ENCODE data around the gene PTCD2.

Gene PTCD2

DNA sequence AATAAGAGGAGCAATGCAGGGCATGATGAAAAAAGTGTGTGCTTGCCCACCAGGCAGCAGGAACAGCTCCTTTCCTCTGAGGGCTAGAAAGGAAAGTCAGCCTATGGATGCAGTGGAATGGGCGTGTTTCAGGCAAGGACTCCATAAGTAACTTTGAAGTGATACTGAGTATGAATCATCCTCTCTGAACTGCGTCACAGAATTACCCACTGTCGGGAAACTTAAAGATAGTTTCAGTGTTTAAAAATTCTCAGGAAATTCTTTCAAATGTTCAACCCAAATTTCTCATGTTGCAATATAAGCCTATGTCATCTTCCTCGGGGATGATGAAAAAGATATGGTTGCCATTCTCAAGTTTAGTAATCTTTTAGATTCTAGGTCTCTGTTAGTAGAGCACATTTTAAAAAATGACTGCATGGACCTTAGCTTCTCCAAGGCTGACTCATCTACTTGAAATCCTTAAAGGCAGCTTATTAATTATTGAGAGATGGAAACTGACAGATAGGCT lies 27.7 kb downstream of the PTCD2 start:
- DNase-seq (ENCODE audit: low spot score) = peak; percentile 69

DNA sequence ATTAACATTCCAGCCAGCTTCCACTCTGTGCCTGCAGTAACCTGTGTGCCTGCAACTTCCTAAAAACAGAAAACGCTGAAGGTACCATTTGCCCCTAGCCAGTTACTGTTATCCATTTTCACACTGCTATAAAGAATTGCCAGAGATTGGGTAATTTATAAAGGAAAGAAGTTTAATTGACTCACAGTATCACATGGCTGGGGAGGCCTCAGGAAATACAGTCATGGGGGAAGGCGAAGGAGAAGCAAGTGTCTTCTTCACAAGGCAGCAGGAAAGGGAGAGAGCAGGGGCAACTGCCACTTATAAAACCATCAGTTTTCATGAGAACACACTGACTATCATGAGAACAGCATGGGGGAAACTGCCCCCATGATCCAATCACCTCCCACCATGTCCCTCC lies 31.2 kb downstream of the PTCD2 start:
- no peak for DNase-seq (ENCODE audit: low spot score)

DNA sequence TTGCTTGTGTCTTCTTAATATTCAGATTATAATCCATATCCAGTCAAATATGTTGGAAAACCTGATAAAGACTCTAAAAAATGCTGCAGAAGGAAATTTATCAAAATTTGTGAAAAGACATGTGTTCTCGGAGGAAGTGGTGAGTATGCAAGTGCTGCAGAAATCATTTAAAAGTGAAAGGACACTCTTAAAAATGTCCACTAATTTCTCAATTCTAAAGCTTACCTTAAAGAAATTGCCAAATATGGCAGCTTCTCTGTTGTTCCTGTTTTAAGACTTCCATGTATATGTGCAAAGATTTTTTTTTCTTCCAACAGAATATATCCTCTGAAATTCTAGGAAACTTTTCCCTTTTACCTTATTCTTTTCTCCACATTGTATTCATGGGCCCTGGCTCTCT lies 32.4 kb downstream of the PTCD2 start:
- no peak for DNase-seq (ENCODE audit: low spot score)

DNA sequence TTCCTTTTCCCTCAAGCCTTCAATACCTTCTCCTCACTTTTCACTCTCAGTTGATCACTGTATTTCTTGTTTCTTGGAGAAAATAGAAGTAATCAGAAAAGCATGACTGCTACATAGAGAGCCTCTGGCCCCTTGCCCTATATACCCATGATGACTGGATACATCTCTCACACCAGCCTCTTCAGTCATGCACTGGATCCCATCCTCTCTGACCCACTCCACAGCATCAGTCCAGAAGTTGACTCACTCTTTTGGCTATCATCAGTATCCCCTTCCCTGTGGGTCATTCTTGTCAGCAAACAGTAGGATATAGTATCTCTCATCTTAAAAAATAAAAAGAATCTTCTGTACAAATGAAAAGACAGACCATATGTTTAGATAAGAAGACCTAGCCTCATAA lies 32.9 kb downstream of the PTCD2 start:
- DNase-seq (ENCODE audit: low spot score) = no peak

DNA sequence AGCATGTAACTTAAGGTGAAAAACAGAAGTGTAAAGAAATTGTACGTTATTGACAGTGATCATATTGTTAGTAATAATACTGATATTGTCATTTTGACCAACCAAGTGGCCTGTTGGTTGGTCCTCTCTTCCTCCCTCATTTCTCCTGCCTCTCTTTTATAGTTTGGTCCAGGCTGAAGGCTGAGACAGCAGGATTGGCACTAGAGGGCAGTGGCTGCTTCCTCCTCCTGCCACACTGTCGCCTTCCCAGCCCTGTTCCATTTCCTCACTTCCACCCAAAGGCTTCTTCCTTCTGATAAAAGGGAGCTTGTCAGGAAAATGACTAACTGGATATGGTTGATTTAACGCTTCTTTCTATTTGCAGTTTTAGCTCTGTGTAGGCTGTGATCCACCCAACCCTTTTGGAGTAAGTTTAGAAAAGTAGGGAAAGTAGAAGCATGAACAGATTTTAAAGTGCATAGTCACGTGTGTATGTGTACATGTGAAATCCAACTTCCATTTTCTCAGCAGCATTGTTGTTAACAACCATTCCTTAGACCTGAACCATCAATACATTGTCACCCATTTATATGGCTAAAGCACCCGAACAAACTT lies 35.6 kb downstream of the PTCD2 start:
- no peak for DNase-seq (ENCODE audit: low spot score)

DNA sequence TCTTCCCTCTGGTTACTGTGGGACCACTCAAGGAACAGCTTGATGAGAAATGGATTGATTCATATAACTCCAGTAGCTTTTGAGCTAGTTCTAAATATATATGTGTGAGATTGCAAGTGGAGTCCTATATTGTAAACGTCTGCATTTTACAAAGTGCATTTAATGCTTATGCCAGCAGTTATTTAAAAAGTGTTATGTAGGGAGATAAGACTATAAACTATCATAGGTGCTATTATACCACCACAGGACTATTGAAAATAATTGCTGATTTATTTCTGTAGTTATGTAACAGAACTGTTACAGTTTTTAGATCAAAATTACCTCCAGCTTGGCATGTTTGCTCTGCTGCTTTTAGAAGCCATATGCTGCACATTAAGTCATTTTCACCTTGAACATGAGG lies 36.2 kb downstream of the PTCD2 start:
- DNase-seq (ENCODE audit: low spot score) = no peak

DNA sequence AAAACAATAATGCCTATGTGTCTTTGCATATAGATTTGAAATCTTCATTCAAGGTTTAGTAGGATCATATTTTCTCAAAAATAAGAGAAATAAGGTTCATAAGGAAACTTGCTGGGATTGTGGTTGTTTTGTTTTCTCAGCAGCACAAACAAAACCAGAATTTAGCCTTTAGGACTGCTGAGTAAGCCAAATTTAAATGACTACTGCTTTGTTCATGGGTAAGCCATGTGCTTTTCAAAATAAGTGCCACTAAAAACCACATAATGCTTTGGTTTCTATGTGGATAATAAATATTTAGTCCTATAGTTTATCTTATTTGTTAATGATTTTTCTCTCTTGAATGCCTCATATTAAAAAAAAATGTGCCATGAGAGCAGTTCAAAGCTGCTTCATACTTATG lies 38.8 kb downstream of the PTCD2 start:
- DNase-seq (ENCODE audit: low spot score) = no peak

DNA sequence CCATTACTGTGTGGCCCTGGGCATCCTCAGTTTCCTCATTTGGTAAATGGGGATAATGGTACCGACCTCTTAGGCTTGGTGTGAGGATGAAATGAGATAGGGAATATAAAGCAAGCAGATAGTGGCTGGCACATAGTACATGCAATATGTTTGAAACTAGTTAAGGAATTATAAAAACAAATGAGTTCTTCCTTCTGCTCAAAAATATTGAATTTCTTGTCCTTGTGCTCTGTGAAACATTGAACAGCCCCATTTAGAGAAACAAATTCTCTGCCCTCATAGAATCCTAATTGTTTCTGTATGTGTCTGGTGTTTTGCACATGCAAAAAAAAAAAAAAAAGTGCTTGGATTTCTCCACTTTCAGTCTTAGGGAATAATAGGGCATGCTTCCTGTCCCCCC lies 39.7 kb downstream of the PTCD2 start:
- no peak for DNase-seq (ENCODE audit: low spot score)

DNA sequence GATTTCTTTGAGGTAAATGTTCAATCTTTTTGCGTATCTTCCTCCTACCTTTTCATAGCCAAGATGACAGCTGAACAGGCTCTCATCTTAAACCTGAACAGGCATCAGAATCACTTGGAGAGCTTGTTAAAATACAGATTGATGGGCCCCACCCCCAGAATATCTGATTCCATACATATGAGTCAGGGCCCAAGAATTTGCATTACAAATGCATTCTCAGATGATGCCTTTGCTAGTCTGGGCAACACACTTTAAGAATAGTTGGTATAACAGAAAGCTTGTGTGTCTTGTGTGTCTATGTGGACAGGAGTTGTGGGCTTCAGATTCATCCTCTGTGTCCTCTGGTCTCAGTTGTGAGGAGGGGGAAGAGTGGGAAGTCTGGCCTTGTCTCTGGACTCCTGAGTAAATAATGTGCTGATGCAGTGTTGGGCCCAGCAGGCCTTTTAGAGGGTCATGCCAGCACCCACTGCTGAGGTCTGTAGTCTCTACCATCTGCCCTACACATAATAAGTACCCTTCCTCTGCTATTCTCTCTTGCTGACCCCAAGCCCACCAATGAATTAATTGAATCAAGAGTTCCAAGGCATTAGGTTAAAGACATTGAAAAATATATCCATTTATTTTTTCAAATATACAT lies 43.1 kb downstream of the PTCD2 start:
- no peak for DNase-seq (ENCODE audit: low spot score)

DNA sequence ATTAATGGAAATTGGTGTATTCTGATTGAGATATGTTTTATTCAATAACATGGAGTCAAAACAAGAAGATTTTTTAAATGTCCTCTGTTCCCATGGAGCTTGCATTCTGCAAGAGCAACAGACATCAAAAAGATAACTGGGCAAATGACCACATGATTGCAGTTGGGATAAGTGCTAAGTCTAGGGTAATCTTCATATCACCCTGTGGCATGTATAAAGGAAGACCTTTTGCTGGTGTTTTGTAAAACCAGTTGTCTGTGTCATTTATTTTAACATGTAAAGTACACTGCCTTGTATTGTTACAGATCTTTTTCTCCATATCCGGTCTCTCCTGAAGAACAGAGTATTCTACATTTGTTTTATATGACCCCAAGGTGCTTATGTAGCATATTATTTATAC lies 44.0 kb downstream of the PTCD2 start:
- no peak for DNase-seq (ENCODE audit: low spot score)

DNA sequence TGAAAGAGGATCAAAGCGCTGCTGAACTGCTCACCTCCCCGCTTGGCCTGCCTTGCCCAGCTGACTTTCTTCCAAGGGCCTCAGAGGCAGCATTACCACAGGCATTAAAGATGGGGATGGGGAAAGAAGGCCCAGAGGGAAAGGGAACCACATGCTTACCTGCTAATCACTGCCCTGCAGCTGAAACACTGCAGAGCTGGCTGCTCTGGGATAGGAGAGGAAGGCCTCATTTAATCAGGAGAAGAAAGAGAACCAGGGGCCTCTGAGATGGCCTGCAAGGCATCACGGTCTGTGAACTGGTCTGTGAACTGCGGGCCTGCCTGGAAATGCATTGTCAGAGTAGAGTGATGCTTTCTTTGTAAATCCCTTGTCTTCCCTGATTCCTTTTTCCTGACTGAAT lies 44.8 kb downstream of the PTCD2 start:
- DNase-seq (ENCODE audit: low spot score) = no peak

DNA sequence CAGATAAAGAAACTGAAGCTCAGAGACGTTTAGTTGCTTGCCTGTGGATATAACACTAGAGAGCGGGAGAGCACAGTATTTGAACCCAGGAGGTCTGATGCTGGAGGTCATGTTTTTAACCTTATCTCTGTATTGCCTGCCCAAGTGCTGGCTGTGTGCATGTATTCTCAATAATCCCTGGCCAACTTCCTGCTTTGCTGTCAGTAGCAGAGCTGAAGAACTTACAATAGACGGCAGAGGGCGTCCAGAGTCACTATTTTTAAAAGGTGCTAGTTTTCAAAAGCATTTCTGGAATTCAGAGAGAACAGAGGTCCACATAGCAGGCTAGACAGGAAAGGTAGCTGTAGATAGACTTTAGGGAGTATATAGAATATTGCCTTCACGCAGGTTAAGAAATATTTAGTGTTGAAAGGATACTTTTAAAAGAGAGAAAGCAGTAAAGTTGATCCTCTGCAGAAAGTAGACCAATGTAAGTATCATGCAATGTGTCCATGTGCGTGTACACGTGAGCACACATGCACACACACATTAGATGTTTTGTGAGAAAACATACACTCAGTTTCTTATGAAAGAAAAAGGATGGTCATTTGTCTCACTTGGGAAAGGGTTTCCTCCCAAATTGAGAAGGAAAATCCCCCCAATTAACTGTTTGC lies 46.3 kb downstream of the PTCD2 start:
- DNase-seq (ENCODE audit: low spot score) = peak; percentile 34

DNA sequence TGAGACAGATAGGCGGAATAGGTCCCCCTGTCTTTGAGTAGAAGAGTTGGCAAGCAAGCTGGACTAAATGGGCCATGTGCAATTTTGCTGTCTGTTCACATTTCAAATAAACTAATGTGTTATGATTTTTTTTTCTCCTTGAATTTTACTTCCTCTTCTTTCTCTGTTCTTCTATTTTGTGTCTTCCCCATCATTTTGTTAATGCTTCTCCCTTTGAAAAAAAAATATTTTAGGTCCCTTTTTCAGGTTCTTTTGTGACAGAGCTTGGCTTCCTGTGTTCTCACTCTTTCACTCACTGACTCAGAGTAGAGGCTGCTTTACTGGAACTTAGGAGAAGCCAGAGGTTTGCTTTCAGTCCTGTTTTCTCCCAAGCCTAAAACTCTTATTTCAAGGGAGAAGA lies 48.1 kb downstream of the PTCD2 start:
- DNase-seq (ENCODE audit: low spot score) = no peak

DNA sequence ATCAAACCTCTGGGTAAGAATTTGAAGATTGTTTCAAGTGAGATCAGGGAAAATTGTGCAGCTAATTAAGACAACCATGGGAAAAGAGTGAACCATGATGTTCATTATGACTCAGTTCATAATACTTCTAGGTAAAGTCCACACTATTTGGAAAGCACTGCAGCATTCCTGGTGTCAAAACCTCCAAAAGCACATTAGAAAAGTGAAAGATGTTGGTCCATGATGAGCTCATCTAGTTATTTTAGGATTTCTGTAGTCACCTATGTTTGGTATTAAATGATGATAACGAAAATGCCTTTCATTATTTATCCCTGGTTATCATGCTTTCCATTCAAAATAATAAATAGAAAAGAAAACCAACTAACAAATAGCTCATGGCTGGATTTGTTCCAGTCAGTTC lies 49.1 kb downstream of the PTCD2 start:
- DNase-seq (ENCODE audit: low spot score) = no peak

DNA sequence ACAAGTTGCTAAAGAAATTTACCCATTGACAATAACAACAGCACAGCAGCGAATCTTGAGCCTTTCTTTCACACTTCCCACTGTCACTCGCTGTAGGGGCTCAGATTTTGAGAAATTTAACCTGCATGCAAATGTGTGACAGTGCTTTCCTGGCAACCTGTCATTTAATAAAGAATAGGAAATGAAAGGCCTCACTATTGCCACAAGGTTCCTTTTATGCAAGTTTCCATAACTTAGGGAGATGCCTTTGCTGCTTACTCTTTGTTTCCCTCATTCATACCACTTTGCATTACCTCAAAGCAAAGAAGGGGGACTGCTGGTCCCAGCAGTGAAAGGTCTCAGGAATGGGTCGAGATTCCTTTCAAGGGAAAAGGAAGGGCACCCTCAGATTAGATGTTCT lies 49.5 kb downstream of the PTCD2 start:
- DNase-seq (ENCODE audit: low spot score) = no peak

DNA sequence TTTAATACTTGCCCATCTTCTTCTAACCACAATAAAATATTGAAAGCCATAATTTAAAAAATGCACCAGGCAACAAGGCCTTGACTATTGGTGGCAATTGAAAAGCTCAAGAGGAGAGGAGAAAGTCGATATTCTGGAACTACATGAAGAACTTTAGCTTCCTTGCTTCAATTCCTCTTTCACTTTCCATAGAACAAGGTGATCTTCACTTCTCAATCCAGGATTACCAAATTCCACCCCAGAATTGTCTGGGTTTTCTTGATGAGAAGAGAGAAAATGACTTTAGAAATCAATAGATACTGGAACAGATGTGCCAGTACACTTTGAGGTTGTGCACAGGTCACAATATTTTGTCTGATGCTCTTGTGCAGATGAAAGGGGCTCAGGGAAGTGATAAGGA lies 52.2 kb downstream of the PTCD2 start:
- DNase-seq (ENCODE audit: low spot score) = no peak

DNA sequence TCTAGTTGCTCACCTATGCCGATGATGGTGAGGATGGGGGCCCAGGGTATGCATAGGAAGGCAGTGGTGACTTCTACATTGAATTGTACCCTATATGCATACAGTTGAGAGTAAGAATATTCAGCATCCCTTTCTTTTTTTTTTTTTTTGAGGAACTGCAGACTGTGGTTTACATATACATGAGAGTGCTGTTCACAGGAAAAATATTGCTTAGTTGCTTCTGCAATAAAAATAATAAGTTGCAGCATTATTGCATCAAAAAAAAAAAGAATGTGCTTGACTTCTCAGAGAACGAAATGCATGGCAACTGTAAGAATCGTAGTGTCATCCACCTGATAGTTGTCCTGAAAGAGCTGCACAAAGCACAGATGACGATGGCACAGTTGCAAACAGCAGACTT lies 52.8 kb downstream of the PTCD2 start:
- DNase-seq (ENCODE audit: low spot score) = no peak

DNA sequence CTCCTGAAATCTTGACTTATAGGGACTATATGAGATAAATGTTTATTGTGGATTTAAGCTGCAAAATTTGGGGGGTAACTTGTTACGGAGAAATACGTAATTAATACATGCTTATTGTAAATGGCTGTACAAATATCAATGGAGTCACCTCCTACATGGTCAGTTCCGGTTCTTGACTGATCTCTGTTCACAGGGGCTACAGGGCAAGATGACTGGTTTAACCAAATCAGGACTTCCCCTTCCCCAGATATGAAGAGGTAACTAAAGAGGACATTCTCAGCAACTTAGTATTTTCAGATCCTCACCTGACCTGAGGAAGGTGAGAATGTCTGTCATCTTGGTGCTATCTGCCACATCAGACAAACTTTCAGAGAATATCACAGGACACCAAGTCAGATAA lies 54.7 kb downstream of the PTCD2 start:
- DNase-seq (ENCODE audit: low spot score) = no peak

DNA sequence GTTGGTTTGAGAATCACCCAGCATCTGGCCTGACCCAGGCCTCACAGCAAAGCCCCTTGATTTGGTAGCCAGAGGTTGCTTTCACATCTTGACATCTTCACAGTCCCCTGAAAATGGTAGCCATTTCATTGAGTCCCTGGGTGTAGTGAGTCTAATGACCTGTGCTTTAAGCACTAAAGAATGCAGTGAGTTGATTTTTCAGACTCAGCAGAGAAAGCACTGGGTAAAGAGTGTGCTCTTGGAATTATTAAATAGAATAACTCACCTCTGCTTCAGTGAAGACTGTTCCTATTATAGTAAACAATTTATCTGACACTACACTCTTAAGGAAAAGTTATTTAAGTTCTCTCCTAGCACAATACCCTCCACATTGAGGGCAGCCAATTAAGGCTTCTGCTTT lies 56.2 kb downstream of the PTCD2 start:
- DNase-seq (ENCODE audit: low spot score) = no peak

DNA sequence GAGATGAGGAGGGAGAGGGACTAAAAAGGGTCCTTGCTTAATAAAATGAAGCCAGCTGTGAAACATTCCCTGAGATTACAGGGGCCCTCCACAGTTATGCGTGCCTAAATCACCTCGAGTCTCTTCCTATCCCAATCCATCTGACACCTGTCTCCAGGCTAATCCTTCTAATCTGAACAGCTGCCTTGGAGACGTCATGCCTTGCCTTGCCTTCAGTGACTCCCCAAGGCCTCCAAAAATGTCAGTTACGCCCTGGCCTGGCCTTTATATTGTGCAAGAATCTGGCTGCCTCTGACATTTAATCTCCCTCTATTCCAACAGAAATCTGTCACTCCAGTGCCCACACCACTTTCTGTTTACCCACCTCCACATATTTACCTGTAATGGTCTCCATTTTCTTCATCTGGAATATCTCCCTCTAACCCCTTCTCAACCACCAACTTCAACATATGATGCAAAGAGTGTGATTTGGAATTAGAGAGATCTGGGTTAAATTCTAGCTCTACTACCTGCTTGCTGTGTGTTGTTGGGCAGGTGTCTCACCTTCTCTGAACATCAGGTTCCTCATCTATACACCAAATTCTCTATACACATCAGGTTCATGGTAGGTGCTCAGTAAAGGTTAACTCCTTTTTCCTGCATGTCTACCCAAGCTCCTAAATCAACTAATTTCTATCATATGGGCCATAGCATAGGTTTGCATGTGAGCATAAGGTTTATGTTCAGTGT lies 57.9 kb downstream of the PTCD2 start:
- no peak for DNase-seq (ENCODE audit: low spot score)

DNA sequence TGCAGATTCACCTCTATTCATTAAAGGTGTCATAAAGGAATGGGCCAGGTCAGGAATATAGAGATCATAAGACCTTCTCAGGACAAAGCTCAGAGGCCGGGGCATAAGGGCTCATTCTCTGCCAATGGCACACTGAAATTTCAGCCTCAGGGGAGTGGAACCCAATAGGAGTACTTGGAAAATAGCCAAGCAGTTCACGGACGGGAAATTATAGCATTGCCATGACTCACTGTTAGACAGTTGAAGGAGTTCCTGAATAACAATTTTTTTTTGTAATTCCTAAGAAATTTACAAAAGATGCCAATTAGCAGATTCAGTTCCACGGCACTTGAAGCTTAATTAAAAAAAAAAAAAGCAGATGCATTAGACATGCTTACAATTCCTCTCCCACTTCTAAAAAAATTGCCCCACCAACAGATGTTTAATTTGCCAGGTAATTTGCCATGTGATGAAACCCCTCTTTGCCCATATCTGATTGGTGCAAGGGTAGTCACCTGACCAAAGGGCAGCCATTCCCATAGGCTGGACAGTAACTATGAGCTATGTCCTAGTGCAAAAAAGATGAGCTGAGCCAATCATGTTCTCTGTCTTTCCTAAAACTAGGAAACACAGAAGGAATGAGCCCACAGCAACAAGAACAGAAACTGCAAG lies 58.6 kb downstream of the PTCD2 start:
- no peak for DNase-seq (ENCODE audit: low spot score)

DNA sequence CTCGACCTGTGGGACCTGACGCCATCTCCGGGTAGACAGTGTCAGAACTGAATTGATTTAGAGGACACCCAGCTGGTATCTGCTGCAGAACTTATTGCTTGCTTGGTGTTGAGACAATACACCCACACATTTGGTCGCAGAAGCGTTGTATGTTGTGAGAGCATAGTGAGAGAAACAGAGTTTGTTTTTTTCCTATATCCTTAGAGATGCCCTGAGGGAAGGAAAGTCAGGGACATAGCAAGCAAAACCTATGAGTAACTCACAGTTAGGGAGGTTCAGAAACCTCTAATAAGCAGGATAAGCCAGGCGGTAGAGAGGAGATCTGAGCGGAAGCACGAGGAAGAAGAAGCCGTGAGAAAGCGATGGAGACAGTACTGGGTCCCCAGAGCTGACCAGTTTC lies 59.8 kb downstream of the PTCD2 start:
- DNase-seq (ENCODE audit: low spot score) = no peak
